GM21723 (cell line): ENCODE measurements around the gene KRT9.
"Not testable (repeated sequence)": the region's sequence is repeated elsewhere in the genome, so short reads cannot be mapped to it uniquely, and the experiment has no call there.

Source experiments
- ATAC-seq: cut with Tn5 transposase; IDR thresholded peaks from one replicate; pipeline ENCODE4 v1.9.1; 2021; ENCODE audit warnings: mild to moderate bottlenecking, moderate library complexity; ENCODE audit not compliant: unreplicated experiment

KRT9 gene, protein sequence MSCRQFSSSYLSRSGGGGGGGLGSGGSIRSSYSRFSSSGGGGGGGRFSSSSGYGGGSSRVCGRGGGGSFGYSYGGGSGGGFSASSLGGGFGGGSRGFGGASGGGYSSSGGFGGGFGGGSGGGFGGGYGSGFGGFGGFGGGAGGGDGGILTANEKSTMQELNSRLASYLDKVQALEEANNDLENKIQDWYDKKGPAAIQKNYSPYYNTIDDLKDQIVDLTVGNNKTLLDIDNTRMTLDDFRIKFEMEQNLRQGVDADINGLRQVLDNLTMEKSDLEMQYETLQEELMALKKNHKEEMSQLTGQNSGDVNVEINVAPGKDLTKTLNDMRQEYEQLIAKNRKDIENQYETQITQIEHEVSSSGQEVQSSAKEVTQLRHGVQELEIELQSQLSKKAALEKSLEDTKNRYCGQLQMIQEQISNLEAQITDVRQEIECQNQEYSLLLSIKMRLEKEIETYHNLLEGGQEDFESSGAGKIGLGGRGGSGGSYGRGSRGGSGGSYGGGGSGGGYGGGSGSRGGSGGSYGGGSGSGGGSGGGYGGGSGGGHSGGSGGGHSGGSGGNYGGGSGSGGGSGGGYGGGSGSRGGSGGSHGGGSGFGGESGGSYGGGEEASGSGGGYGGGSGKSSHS

GRCh38 chr17:41571561-41572434 lies at the start of gene KRT9:
KRT9 (minus strand) TSS chr17:41572059; CDS start chr17:41571992, 67 bp downstream.
- no peak for ATAC-seq

DNA sequence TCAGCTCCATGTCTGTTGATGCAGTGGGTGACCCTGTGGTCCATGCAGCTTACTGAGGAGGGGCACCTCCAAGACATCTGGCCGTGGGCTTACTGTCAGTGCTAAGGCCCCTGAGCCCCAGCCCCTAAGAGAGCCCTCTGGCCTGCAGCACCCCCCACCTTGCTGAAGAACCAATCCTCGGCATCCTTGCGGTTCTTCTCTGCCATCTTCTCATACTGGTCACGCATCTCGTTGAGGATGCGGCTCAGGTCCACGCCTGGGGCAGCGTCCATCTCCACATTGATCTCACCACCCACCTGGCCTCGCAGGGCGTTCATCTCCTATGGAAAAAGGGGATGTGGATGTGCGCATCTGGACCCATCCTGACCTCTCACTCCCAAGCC lies 49.6 kb upstream of the KRT9 start:
- not testable (repeated sequence) for ATAC-seq

DNA sequence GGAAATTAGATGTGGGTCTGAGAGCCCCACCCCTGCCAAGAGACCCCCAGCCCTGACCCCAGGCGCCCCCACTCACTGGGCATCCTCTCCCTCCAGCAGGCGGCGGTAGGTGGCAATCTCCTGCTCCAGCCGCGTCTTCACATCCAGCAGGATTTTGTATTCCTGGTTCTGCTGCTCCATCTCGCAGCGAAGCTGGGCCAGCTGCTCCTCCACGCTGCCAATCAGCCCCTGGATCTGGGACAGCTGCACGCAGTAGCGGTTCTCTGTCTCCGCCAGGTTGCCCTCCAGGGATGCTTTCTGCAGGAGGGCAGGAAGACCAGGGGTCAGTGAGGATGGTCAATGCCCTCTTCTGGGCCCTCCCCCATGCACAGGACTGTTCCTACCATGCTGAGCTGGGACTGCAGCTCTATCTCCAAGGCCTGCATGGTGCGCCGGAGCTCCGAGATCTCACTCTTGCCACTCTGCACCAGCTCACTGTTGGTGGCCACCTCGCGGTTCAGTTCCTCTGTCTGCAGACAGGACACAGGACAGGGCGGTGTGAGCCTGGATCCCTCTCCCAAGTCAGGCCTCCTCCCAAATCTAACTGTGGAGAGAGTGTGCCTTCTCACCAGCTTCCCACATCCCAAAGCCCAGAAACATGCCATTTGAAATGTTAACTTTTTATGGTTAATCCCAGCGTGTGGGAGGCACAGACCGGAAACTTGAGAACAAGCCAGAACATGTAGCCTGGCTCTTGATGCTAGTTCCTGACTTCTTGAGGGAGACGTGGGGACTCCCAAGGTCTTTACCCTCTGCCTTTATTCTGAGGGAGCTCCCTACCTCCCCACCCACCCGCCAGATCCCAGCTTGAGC lies 49.0 kb upstream of the KRT9 start:
- ATAC-seq: no peak

DNA sequence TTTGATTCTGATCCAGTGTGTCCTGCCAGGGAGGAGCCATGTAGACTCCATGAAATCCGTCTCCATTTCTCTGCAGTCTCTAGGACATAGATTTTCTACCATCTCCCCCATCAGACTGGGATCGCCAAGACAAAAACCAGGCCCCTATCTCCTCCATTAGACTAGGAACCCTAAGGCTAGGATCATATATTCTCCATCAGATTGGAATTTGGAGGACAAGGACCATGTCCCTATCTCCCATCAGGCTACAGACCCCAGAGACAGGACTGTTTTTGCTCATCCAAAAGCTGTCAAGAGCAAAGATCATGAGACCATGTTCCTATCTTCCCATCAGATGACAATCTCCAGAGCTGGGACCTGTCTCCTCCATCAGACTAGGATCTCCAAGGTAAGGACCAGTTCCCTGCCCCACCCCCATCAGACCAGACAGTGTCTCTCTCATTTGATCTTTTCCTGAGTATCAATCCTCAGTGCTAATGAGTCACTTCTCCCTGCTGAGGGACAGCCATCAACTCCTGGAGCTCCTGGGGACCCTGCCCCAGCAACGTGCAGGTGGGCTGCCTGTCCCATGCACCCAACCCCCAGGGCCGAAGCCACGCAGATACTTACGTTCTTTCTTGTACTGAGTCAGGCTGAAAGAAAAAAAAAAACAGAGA lies 48.2 kb upstream of the KRT9 start:
- ATAC-seq: not testable (repeated sequence)

GRCh38 chr17:41619036-41619926 lies 47.4 kb upstream of the KRT9 start:
- ATAC-seq: no peak

DNA sequence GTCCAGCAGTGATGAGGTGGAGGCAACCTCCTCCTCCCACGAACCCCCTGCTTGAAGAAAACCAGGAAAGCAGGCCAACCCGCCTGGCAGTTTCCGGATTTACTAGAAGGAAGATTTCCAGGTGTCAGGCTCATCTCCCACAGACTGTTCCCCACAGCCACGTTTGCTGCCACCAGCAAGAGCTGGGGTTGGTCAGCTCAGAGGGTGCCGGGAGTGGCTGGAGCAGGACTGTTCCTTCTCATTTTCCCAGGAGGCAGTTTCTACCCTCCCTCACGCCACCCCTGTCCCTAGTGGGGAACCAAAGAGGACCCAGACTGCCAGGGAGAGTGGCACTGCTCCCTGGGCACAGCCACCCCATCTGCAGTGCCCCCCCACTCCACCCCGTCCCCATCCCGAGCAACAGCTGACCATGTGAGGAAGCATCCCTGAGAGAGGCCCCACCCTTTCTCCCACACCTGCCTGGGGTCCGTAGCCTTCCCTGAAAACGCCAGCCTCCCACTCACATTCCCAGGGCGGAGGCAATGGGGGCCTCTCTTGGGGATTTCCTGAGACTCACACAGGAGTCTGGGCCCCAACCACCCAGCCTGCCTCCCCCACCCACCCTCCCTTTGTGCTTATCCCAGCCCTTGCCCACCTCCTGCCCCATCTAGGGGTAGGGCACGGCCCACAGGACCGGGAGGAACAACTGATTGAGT lies 46.6 kb upstream of the KRT9 start:
- no peak for ATAC-seq

- ATAC-seq: no peak
Measured at GRCh38 chr17:41617698-41618097, 45.8 kb upstream of the KRT9 start.

DNA sequence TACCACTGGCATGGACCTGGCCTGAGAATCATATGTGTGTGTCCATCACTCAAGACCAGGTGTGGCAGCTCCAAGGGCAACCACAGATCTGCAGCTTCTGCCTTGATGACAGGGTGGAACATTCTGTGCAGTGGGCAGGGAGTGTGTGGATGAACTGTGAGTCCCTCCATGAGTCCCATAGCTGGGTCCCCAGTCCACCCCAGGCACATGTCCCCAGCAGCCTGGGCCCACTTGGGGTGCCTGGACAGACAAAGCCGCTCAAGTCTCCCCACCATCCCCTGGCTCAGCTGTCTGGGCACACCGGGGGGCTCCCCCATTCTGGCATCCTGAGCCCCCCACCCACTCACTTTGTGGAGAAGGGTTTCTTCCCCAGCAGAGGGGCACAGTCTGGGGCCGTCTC lies 45.3 kb upstream of the KRT9 start:
- ATAC-seq: no peak

DNA sequence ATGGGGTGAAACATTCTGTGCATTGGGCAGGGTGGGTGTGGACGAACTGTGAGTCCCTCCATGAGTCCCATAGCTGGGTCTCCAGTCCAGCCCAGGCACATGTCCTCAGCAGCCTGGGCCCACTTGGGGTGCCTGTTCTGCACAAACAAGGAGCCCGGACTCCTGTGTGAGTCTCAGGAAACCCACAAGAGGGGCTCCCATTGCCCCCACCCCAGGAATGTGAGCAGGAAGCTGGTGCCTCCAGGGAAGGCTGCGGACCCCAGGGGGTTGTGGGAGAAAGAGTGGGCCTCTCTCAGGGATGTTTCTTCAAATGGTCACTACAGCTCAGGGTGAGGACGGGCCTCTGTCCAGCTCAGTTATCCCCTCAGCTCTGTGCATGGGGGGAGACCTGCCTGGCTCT lies 44.6 kb upstream of the KRT9 start:
- ATAC-seq: not testable (repeated sequence)

- ATAC-seq: no peak
Measured at GRCh38 chr17:41615454-41615853, 43.6 kb upstream of the KRT9 start.

DNA sequence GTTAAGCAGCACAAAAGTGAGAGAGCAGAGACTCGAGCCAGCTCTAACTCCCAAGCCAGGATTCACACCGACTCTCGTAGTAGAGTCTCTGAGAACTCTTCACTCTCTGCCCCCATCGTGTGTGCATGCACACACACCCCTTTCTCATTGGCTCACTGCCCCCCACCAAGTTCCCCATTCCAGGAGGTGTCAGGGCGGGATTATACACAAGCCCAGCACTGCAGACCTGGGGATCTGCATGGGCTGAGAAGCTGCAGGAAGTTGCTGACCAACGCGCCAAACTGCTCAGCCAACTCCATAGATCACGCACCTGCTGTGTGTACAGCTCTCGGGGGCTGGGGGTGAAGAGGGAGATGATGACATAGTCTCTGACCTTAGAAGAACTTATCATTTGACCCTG lies 42.9 kb upstream of the KRT9 start:
- ATAC-seq: not testable (repeated sequence)

DNA sequence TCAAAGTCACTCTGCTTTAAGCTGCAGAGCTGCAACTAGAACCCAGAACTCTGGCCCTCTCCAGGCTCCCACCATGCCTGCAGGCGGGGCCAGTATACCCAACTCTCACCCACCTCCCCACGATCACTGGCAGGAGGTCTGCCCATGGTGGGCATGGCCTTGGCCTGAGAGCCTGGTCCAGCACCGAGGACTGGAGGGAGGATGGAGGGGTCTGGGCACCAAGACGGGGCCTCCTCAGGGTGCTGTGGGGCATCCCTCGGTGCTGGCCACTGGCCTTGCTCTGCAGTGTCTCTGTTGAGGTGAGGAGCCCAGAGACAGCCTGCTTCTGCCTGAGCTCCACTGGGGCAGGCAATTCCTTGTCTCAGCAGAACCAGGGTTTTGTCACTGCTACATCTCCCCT lies 42.2 kb upstream of the KRT9 start:
- no peak for ATAC-seq

- no peak for ATAC-seq
Measured at GRCh38 chr17:41613277-41614082, 41.6 kb upstream of the KRT9 start.

DNA sequence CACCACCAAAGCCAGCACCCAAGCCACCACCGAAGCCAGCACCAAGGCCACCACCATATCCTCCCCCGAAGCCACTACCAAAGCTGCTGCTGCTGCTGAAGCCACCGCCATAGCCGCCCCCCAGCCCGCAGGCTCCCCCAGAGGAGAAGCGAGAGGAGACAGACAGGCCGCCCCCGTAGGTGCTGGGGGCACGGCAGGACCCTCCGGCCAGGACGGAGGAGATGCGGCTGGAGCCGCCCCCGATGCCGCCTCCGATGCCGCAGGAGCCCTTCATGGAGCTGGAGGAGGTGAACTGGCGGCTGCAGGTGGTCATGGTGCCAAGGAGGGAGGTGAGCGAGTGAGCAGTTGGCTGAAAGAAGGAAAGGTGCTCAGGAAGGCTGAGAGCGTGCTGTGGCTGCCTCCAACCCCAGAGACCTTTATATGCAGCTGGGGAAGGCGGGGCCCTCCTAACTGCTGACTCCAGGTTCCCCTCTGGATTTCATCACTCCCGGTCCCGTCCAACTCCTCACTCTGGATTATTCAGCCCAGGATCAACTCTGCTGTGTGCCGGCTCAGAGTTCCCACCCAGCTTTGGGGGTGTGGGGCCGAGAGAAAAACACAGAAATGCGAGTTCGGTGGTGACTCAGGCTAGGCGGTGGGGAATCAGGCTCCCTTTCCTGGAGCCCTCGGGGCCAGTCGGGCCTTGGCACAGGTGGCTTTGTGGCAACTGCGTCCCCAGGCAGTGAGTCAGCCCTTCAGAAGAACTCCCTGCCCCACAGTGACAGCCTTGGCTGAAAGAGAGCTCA lies 40.7 kb upstream of the KRT9 start, which contains the start of gene KRT16:
TSS of gene KRT16 (minus strand) at position 392 of the 785 bp plus-strand sequence. CDS start at position 313, 79 bp downstream.
- not testable (repeated sequence) for ATAC-seq

- ATAC-seq: no peak
Measured at GRCh38 chr17:41610965-41611640, 39.2 kb upstream of the KRT9 start.

GRCh38 chr17:41610061-41610517 lies 38.2 kb upstream of the KRT9 start:
- not testable (repeated sequence) for ATAC-seq
